ENCODE data around the gene C15orf40. TPM values are rescaled to one million over a fixed set of nuclear protein-coding genes. Genes with fewer than 3 reads are reported as not detected.

Gene C15orf40
- total RNA-seq, 1 experiment from 2014 or later = 40.7 TPM

GRCh38 chr15:82993144-82993543, 18.3 kb downstream of the C15orf40 start:
- CTCF ChIA-PET = no interaction called here
- no TSS peak for BruUV-seq (replicated peaks)
- Mint-ChIP-seq H3K4me3 (ENCODE audit: low read depth, unreplicated experiment) (no peak overlapping the region), H3K27ac (ENCODE audit: unreplicated experiment) (no peak overlapping the region), H3K36me3 (ENCODE audit: insufficient read depth, unreplicated experiment) (peaks cover 27% of the 10 kb centered on the region), H3K9me3 (ENCODE audit: low read depth, unreplicated experiment) (no peaks in the 10 kb centered on the region), H3K4me1 (ENCODE audit: low read depth, unreplicated experiment) (no peaks in the 10 kb centered on the region), H3K27me3 (ENCODE audit: unreplicated experiment) (no peaks in the 10 kb centered on the region)
- DNase-seq = no peak
- TF ChIP-seq, protein P1, sequence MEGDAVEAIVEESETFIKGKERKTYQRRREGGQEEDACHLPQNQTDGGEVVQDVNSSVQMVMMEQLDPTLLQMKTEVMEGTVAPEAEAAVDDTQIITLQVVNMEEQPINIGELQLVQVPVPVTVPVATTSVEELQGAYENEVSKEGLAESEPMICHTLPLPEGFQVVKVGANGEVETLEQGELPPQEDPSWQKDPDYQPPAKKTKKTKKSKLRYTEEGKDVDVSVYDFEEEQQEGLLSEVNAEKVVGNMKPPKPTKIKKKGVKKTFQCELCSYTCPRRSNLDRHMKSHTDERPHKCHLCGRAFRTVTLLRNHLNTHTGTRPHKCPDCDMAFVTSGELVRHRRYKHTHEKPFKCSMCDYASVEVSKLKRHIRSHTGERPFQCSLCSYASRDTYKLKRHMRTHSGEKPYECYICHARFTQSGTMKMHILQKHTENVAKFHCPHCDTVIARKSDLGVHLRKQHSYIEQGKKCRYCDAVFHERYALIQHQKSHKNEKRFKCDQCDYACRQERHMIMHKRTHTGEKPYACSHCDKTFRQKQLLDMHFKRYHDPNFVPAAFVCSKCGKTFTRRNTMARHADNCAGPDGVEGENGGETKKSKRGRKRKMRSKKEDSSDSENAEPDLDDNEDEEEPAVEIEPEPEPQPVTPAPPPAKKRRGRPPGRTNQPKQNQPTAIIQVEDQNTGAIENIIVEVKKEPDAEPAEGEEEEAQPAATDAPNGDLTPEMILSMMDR (IDR thresholded peaks at IDR 0.05; ENCODE audit: unreplicated experiment) = no peak
- intact Hi-C loops (cut with micrococcal nuclease; ENCODE audit: unreplicated experiment) = no loop called here

DNA sequence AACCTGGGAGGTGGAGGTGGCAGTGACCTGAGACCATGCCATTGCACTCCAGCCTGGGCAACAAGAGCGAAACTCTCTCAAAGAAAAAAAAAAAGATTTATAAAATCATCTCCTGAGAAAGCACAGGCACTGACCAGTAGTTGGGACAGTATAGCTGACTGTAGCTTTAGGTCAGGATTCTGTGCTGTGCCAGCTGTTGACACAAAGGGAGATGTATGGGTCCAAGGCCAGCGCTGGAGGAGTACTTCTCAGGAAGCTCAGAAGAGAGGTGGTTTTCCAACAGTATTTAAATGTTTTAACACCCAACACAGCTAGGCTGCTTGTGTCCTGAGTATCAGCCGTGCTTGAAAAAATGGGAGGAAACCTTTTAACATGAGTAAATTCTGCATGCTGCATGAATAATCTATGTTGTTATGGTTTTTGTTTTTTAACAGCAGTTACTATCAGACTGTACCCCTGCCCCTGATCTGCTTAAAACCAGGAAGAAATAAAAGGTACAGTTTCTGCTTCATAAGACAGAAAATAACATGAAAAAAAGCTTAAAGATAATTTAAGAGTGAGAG, 18.9 kb downstream of the C15orf40 start:
- peaks cover 33% of the 10 kb centered on the region for H3K36me3 Mint-ChIP-seq (ENCODE audit: insufficient read depth, unreplicated experiment)
- H3K27me3 Mint-ChIP-seq (ENCODE audit: unreplicated experiment) = no peaks in the 10 kb centered on the region
- H3K4me1 Mint-ChIP-seq (ENCODE audit: low read depth, unreplicated experiment) = peaks cover 2% of the 10 kb centered on the region
- no peak for DNase-seq
- H3K4me3 Mint-ChIP-seq (ENCODE audit: low read depth, unreplicated experiment) = no peak overlapping the region
- H3K27ac Mint-ChIP-seq (ENCODE audit: unreplicated experiment) = no peak overlapping the region
- intact Hi-C loops (cut with micrococcal nuclease; ENCODE audit: unreplicated experiment) = no loop called here
- CTCF ChIA-PET = interaction anchor here (0.7 kb wide), 1 partner anchor 223 kb away, joined by 3 read pairs; no protein-coding TSS in a partner anchor
- TF ChIP-seq, protein P1 (IDR thresholded peaks at IDR 0.05; ENCODE audit: unreplicated experiment) = no peak
- no TSS peak for BruUV-seq (replicated peaks)
- peaks cover under 1% of the 10 kb centered on the region for H3K9me3 Mint-ChIP-seq (ENCODE audit: low read depth, unreplicated experiment)

- H3K36me3 Mint-ChIP-seq (ENCODE audit: insufficient read depth, unreplicated experiment) = peaks cover 54% of the 10 kb centered on the region
- H3K4me3 Mint-ChIP-seq (ENCODE audit: low read depth, unreplicated experiment) = peak overlapping the region; percentile 83
- CTCF ChIA-PET = interaction anchor here (1.1 to 1.2 kb wide), 3 partner anchors 135 to 237 kb away, joined by 4 to 5 read pairs (median 4); no protein-coding TSS in a partner anchor
- intact Hi-C loops (cut with micrococcal nuclease; ENCODE audit: unreplicated experiment) = loop anchor here (2.0 to 10.0 kb wide), 3 partner anchors 69 to 152 kb away; no protein-coding TSS in a partner anchor
- H3K9me3 Mint-ChIP-seq (ENCODE audit: low read depth, unreplicated experiment) = peaks cover 2% of the 10 kb centered on the region
- TF ChIP-seq, protein P1 (IDR thresholded peaks at IDR 0.05; ENCODE audit: unreplicated experiment) = no peak
- no peak for DNase-seq
- H3K27me3 Mint-ChIP-seq (ENCODE audit: unreplicated experiment) = no peaks in the 10 kb centered on the region
- H3K27ac Mint-ChIP-seq (ENCODE audit: unreplicated experiment) = peak overlapping the region; percentile 94
- TSS peak; percentile 77 for BruUV-seq (replicated peaks)
- peaks cover 18% of the 10 kb centered on the region for H3K4me1 Mint-ChIP-seq (ENCODE audit: low read depth, unreplicated experiment)
Observed at GRCh38 chr15:82986442-82986780, 25.0 kb downstream of the C15orf40 start.

- Mint-ChIP-seq H3K9me3 (ENCODE audit: low read depth, unreplicated experiment) (peaks cover 2% of the 10 kb centered on the region), H3K4me3 (ENCODE audit: low read depth, unreplicated experiment) (peak within 1 kb of the TSS; percentile 83), H3K27ac (ENCODE audit: unreplicated experiment) (peak within 1 kb of the TSS; percentile 94), H3K36me3 (ENCODE audit: insufficient read depth, unreplicated experiment) (peaks cover 52% of the 10 kb centered on the region), H3K27me3 (ENCODE audit: unreplicated experiment) (no peaks in the 10 kb centered on the region), H3K4me1 (ENCODE audit: low read depth, unreplicated experiment) (peaks cover 18% of the 10 kb centered on the region)
- DNase-seq = peak; percentile 93
- TSS peak; percentile 54 for BruUV-seq (replicated peaks)
- TF ChIP-seq, protein P1 (IDR thresholded peaks at IDR 0.05; ENCODE audit: unreplicated experiment) = no peak
- CTCF ChIA-PET = interaction anchor here (0.5 to 1.2 kb wide), 4 partner anchors 45 to 236 kb away, joined by 4 to 8 read pairs (median 4); no protein-coding TSS in a partner anchor
- intact Hi-C loops (cut with micrococcal nuclease; ENCODE audit: unreplicated experiment) = loop anchor here (2.0 to 10.0 kb wide), 3 partner anchors 69 to 151 kb away; no protein-coding TSS in a partner anchor
Observed at GRCh38 chr15:82985688-82986441, 25.6 kb downstream of the C15orf40 start, which contains the start of gene RAMAC. TSS of gene RAMAC (plus strand) at chr15:82986210. CDS start at chr15:82989019, 2,809 bp downstream.

Data from Calu3 (cell line).